SK-N-SH treated with all-trans-retinoic acid at 6 μM for 48 hours (cell line): ENCODE results near the gene NOA1.

Source experiments
- CREB5 ChIP-seq: fragments of 250-450 bp; sonication (Bioruptor Pico); IDR thresholded peaks from 2 replicates; pipeline ENCODE4 v1.5.1; 2020; ENCODE audit warnings: low read depth, mild to moderate bottlenecking, moderate library complexity
- POU6F1 ChIP-seq: fragments of 250-450 bp; sonication (Bioruptor Pico); IDR thresholded peaks from 2 replicates; pipeline ENCODE4 v1.8.0; 2021; ENCODE audit warnings: low read depth, mild to moderate bottlenecking, moderate library complexity, borderline replicate concordance
- RARB ChIP-seq: fragments of 250-450 bp; sonication (Bioruptor Pico); IDR thresholded peaks from 2 replicates; pipeline ENCODE4 v1.8.0; 2021; ENCODE audit warnings: mild to moderate bottlenecking, moderate library complexity
- TOX ChIP-seq: fragments of 250-450 bp; sonication (Bioruptor Pico); IDR thresholded peaks from 2 replicates; pipeline ENCODE4 v1.8.0; 2021; ENCODE audit warnings: mild to moderate bottlenecking, moderate library complexity, borderline replicate concordance
- ZFP30 ChIP-seq: fragments of 450-650 bp; formaldehyde crosslinking; IDR thresholded peaks from 2 replicates; pipeline ENCODE4 v1.5.0; 2022; ENCODE audit warnings: mild to moderate bottlenecking, moderate library complexity
- TF ChIP-seq, protein P1 (sequence below): fragments of 250-450 bp; sonication (Bioruptor Pico); IDR thresholded peaks from 2 replicates; pipeline ENCODE4 v1.5.0; 2020; ENCODE audit warnings: mild to moderate bottlenecking, moderate library complexity

GRCh38 chr4:56986192-56986591 is 8.8 kb upstream of the NOA1 start:
- TF ChIP-seq CREB5 (CRISPR knock-in tag): no peak
- no peak for TF ChIP-seq RARB
- TF ChIP-seq TOX (CRISPR knock-in tag): no peak
- TF ChIP-seq, protein P1, sequence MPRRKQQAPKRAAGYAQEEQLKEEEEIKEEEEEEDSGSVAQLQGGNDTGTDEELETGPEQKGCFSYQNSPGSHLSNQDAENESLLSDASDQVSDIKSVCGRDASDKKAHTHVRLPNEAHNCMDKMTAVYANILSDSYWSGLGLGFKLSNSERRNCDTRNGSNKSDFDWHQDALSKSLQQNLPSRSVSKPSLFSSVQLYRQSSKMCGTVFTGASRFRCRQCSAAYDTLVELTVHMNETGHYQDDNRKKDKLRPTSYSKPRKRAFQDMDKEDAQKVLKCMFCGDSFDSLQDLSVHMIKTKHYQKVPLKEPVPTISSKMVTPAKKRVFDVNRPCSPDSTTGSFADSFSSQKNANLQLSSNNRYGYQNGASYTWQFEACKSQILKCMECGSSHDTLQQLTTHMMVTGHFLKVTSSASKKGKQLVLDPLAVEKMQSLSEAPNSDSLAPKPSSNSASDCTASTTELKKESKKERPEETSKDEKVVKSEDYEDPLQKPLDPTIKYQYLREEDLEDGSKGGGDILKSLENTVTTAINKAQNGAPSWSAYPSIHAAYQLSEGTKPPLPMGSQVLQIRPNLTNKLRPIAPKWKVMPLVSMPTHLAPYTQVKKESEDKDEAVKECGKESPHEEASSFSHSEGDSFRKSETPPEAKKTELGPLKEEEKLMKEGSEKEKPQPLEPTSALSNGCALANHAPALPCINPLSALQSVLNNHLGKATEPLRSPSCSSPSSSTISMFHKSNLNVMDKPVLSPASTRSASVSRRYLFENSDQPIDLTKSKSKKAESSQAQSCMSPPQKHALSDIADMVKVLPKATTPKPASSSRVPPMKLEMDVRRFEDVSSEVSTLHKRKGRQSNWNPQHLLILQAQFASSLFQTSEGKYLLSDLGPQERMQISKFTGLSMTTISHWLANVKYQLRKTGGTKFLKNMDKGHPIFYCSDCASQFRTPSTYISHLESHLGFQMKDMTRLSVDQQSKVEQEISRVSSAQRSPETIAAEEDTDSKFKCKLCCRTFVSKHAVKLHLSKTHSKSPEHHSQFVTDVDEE (CRISPR knock-in tag): no peak
- TF ChIP-seq ZFP30 (CRISPR knock-in tag): no peak
- TF ChIP-seq POU6F1 (CRISPR knock-in tag): no peak
